B cell (primary cell): ENCODE data around the gene RBM17. TPM values are rescaled to one million over a fixed set of nuclear protein-coding genes. Genes with fewer than 3 reads are reported as not detected.

Experiments
- ATAC-seq: fragments of 200-7000 bp; cut with Tn5 transposase; one replicate; pipeline ENCODE4 v1.10.0; 2021; ENCODE audit warnings: low read depth, mild to moderate bottlenecking, moderate number of reproducible peaks, moderate library complexity
- CTCF ChIA-PET: fragments of 350-600 bp; sonication (Branson Sonifier 250); formaldehyde crosslinking; loops from one replicate; lab custom pipeline; 2021; ENCODE audit warnings: antibody characterized with exemption, inconsistent platforms; lab: Charles Lee
- POLR2A ChIA-PET: fragments of 350-600 bp; sonication (Branson Sonifier 250); formaldehyde crosslinking; loops from one replicate; lab custom pipeline; 2021; ENCODE audit warnings: antibody characterized with exemption; lab: Charles Lee
- DNase-seq: peaks from one replicate; pipeline ENCODE4 v3.0.0; 2013
- H2AFZ ChIP-seq: 2 replicates; pipeline ENCODE4 v1.6.1; 2012; ENCODE audit warnings: mild to moderate bottlenecking, low read depth, low read length; ENCODE audit not compliant: insufficient read depth, poor library complexity, severe bottlenecking
- H3K27ac ChIP-seq, 2 donors: 1 replicate in 1 of 2; 2 replicates in 1 of 2; pipeline ENCODE4 v1.5.1; 2012 to 2013; ENCODE audit warnings: low read length in 2 of 2, mild to moderate bottlenecking in 2 of 2, moderate library complexity in 1 of 2
- H3K27me3 ChIP-seq, 4 experiments: fragments of 200-600 bp in 1 of 4; sonication (generic) in 1 of 4; replicated peaks in 1 of 4; 1 replicate in 2 of 4; 2 replicates in 2 of 4; pipeline versions ENCODE4 v1.6.1 to v1.7.0; 2013 to 2016; ENCODE audit warnings: low read length in 3 of 4, mild to moderate bottlenecking in 2 of 4, mixed read lengths in 1 of 4, moderate library complexity in 1 of 4; ENCODE audit not compliant: insufficient read depth in 4 of 4, control insufficient read depth in 3 of 4; ENCODE audit errors: control extremely low read depth in 1 of 4
- H3K36me3 ChIP-seq, 2 experiments: replicated peaks in 1 of 2; 1 replicate in 1 of 2; 2 replicates in 1 of 2; pipeline versions ENCODE4 v1.6.1 to v1.7.1; 2013; ENCODE audit warnings: low read length in 1 of 2; ENCODE audit not compliant: insufficient read depth in 2 of 2, control insufficient read depth in 1 of 2; ENCODE audit errors: control extremely low read depth in 1 of 2, extremely low read depth in 1 of 2
- H3K4me1 ChIP-seq, 2 donors: fragments of 200-600 bp in 1 of 2; sonication (generic) in 1 of 2; 1 replicate in 1 of 2; 2 replicates in 1 of 2; pipeline versions ENCODE4 v1.5.1 to v1.6.1; 2013 to 2017; ENCODE audit warnings: low read length in 2 of 2; ENCODE audit not compliant: control insufficient read depth in 2 of 2, insufficient read depth in 2 of 2
- H3K4me2 ChIP-seq: replicated peaks from 2 replicates; pipeline ENCODE3; 2012; ENCODE audit warnings: mild to moderate bottlenecking, low read depth, low read length; ENCODE audit not compliant: poor library complexity, severe bottlenecking
- H3K4me3 ChIP-seq, 5 experiments: fragments of 200-600 bp in 1 of 5; sonication (generic) in 1 of 5; 1 replicate in 3 of 5; 2 replicates in 2 of 5; pipeline versions ENCODE4 v1.5.1 to v1.7.0; 2011 to 2016; ENCODE audit warnings: low read length in 4 of 5, mild to moderate bottlenecking in 4 of 5, low read depth in 2 of 5, control low read depth in 1 of 5, moderate library complexity in 1 of 5; ENCODE audit not compliant: insufficient read depth in 1 of 5; ENCODE audit errors: control extremely low read depth in 1 of 5, extremely low read depth in 1 of 5
- H3K79me2 ChIP-seq: fragments of 200-600 bp; sonication (generic); one replicate; pipeline ENCODE4 v1.6.0; 2016; ENCODE audit warnings: low read length; ENCODE audit not compliant: control insufficient read depth, insufficient read depth
- H3K9ac ChIP-seq: fragments of 200-600 bp; sonication (generic); 2 replicates; pipeline ENCODE4 v1.6.1; 2017; ENCODE audit warnings: mild to moderate bottlenecking, low read length, moderate library complexity
- H3K9me3 ChIP-seq, 3 donors: one replicate each; pipeline versions ENCODE4 v1.6.1 to v1.7.1; 2013; ENCODE audit warnings: low read length in 2 of 3; ENCODE audit not compliant: control insufficient read depth in 2 of 3, insufficient read depth in 1 of 3; ENCODE audit errors: control extremely low read depth in 1 of 3
- H4K20me1 ChIP-seq: 2 replicates; pipeline ENCODE4 v1.6.0; 2012; ENCODE audit warnings: mild to moderate bottlenecking, low read length; ENCODE audit not compliant: insufficient read depth, control insufficient read depth, poor library complexity, severe bottlenecking
- H3K27ac Mint-ChIP-seq: one replicate; pipeline ENCODE4 v1.8.0; 2021; ENCODE audit warnings: mixed read lengths
- H3K27me3 Mint-ChIP-seq: one replicate; pipeline ENCODE4 v1.8.0; 2021; ENCODE audit warnings: mixed read lengths
- H3K4me1 Mint-ChIP-seq: one replicate; pipeline ENCODE4 v1.8.0; 2021; ENCODE audit warnings: mixed read lengths
- H3K4me3 Mint-ChIP-seq: one replicate; pipeline ENCODE4 v1.8.0; 2021; ENCODE audit warnings: mixed read lengths
- H3K9me3 Mint-ChIP-seq: one replicate; pipeline ENCODE4 v1.8.0; 2022; ENCODE audit warnings: mixed read lengths; ENCODE audit not compliant: insufficient read depth
- CTCF ChIP-seq: fragments of 200-600 bp; IDR thresholded peaks from one replicate; pipeline ENCODE4 v1.8.0; 2022; ENCODE audit warnings: antibody characterized with exemption, mild to moderate bottlenecking
- EZH2 ChIP-seq: IDR thresholded peaks from 2 replicates; pipeline ENCODE4 v1.6.1; 2012; ENCODE audit warnings: borderline replicate concordance, low read depth, mild to moderate bottlenecking, moderate library complexity, low read length; ENCODE audit not compliant: insufficient read depth, poor library complexity, severe bottlenecking
- WGBS: methylation state at CpG from one replicate; pipeline ENCODE4 v1.1.5; 2013; ENCODE audit warnings: missing lambda C conversion rate; ENCODE audit not compliant: insufficient coverage; 5-methylcytosine and 5-hydroxymethylcytosine counted together
- intact Hi-C: fragments of 100-400 bp; cut with micrococcal nuclease; formaldehyde crosslinking; loops from one replicate; pipeline ENCODE4 v1.10.0; 2022
- polyA plus RNA-seq: library from polyadenylated mRNA; depleted of rRNA; stranded (reverse); fragments of >200 nt; gene quantifications from 2 replicates; pipeline ENCODE4 v1.2.3, GENCODE V29; 2012
- total RNA-seq, 2 donors: library from RNA; stranded (reverse); fragments of 120-200 nt in 1 of 2; gene quantifications; 1 replicate in 1 of 2; 2 replicates in 1 of 2; pipeline versions ENCODE4 v1.2.3 to v1.2.4, GENCODE V29; 2013 to 2022

The RBM17 gene
- total and polyA plus RNA-seq, 2 donors (not counting 1 experiment from before 2014, with no cell fraction given), result 34.7 to 168 TPM

GRCh38 chr10:6135589-6136168 is 46.8 kb downstream of the RBM17 start:
- H4K20me1 ChIP-seq, result no peaks in the 10 kb centered on the region
- intact Hi-C loops, result no loop called here
- DNase-seq, result no peak
- CTCF ChIA-PET, result interaction anchor here (0.8 to 4.3 kb wide), 8 partner anchors 13 to 271 kb away, joined by 3 to 27 read pairs (median 4); no protein-coding TSS in a partner anchor
- 92% methylated on average over 5 of the region's 8 CpGs for WGBS
- H3K27ac ChIP-seq, result no peak overlapping the region
- POLR2A ChIA-PET, result interaction anchor here (1.0 kb wide), 1 partner anchor 28 kb away, joined by 3 read pairs; no protein-coding TSS in a partner anchor
- Mint-ChIP-seq H3K9me3 (no peaks in the 10 kb centered on the region), H3K27ac (no peak overlapping the region), H3K4me1 (peaks cover 13% of the 10 kb centered on the region), H3K4me3 (no peak overlapping the region), H3K27me3 (peaks cover 33% of the 10 kb centered on the region)
- no peaks in the 10 kb centered on the region for H3K36me3 ChIP-seq
- no peaks in the 10 kb centered on the region for H3K9me3 ChIP-seq
- peaks cover 0 to 22% (median 10%) of the 10 kb centered on the region in 4 experiments for H3K27me3 ChIP-seq
- H3K4me3 ChIP-seq, result no peak overlapping the region
- TF ChIP-seq CTCF (no peak), EZH2 (no peak)
- no peak overlapping the region for H3K4me2 ChIP-seq
- ATAC-seq, result no peak
- H3K79me2 ChIP-seq, result no peaks in the 10 kb centered on the region
- peaks cover 5 to 9% of the 10 kb centered on the region in 2 donors for H3K4me1 ChIP-seq
- no peak overlapping the region for H3K9ac ChIP-seq
- H2AFZ ChIP-seq, result no peak overlapping the region
